ENCODE data around the gene RGPD3.
"Not testable (repeated sequence)": the region's sequence is repeated elsewhere in the genome, so short reads cannot be mapped to it uniquely, and the experiment has no call there.

- TF ChIP-seq, protein P1, sequence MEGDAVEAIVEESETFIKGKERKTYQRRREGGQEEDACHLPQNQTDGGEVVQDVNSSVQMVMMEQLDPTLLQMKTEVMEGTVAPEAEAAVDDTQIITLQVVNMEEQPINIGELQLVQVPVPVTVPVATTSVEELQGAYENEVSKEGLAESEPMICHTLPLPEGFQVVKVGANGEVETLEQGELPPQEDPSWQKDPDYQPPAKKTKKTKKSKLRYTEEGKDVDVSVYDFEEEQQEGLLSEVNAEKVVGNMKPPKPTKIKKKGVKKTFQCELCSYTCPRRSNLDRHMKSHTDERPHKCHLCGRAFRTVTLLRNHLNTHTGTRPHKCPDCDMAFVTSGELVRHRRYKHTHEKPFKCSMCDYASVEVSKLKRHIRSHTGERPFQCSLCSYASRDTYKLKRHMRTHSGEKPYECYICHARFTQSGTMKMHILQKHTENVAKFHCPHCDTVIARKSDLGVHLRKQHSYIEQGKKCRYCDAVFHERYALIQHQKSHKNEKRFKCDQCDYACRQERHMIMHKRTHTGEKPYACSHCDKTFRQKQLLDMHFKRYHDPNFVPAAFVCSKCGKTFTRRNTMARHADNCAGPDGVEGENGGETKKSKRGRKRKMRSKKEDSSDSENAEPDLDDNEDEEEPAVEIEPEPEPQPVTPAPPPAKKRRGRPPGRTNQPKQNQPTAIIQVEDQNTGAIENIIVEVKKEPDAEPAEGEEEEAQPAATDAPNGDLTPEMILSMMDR (IDR thresholded peaks at IDR 0.05), result not testable (repeated sequence)
- not testable (repeated sequence) for TF ChIP-seq POLR2A (IDR thresholded peaks at IDR 0.05)
Measured at GRCh38 chr2:106511476-106511901, 43.3 kb upstream of the RGPD3 start.
